ENCODE measurements around the gene LITAFD. TPM values are rescaled to one million over a fixed set of nuclear protein-coding genes. Genes with fewer than 3 reads are reported as not detected.
A peak's percentile ranks its signal among the peaks of the same experiment; 100 is the strongest.

LITAFD gene
- total RNA-seq, 4 donors from 2014 or later: not detected

DNA sequence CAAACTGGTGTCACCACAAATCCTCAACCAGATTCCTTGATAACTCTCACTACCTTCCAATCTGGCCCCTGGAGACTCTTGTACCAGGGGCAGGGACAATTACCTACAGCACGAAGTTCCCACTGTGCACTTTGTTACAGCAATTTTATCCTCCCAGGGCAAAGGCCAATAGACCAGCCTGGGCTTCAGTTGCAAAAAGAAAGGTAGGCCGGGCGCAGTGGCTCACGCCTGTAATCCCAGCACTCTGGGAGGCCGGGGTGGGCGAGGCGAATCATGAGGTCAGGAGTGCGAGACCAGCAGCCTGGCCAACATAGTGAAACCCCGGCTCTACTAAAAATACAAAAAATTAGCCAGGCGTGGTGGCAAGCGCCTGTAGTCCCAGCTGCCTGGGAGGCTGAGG, 44.7 kb downstream of the LITAFD start:
- no peaks in the 10 kb centered on the region for H3K9me3 ChIP-seq
- intact Hi-C loops (cut with DNase I; ENCODE audit: low total_unique reads): no loop called here
- H3K4me1 ChIP-seq: no peaks in the 10 kb centered on the region
- H3K27ac ChIP-seq: no peak overlapping the region
- no peaks in the 10 kb centered on the region for H3K27me3 ChIP-seq
- DNase-seq: no peak
- TF ChIP-seq, protein P1, sequence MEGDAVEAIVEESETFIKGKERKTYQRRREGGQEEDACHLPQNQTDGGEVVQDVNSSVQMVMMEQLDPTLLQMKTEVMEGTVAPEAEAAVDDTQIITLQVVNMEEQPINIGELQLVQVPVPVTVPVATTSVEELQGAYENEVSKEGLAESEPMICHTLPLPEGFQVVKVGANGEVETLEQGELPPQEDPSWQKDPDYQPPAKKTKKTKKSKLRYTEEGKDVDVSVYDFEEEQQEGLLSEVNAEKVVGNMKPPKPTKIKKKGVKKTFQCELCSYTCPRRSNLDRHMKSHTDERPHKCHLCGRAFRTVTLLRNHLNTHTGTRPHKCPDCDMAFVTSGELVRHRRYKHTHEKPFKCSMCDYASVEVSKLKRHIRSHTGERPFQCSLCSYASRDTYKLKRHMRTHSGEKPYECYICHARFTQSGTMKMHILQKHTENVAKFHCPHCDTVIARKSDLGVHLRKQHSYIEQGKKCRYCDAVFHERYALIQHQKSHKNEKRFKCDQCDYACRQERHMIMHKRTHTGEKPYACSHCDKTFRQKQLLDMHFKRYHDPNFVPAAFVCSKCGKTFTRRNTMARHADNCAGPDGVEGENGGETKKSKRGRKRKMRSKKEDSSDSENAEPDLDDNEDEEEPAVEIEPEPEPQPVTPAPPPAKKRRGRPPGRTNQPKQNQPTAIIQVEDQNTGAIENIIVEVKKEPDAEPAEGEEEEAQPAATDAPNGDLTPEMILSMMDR (IDR thresholded peaks at IDR 0.05): no peak
- TF ChIP-seq POLR2A (IDR thresholded peaks at IDR 0.05): no peak
- H3K36me3 ChIP-seq: no peaks in the 10 kb centered on the region
- no peak overlapping the region for H3K4me3 ChIP-seq

DNA sequence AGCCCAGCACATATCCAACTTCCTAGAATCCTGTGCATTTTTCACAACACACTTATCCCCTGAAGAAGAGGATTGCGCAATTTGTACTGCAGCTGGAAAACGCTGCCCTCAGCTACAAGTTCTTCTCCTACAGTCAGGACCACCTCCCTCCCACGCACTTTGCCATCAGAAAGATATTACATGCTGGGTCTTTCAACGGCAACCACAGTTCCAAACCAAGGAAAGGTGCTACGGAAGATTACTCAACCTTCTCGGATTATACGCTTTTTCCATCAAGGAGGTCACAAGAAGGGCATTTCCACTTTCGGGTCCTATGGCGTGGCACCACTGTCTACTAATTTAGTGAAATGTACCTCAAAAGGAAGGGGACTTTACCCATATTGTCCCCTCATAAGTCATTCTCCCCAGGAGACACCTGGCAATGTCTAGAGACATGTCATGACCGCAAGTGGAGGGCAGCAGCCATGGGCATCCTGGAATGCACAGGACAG, 46.4 kb downstream of the LITAFD start:
- intact Hi-C loops (cut with DNase I; ENCODE audit: low total_unique reads): no loop called here
- Histone ChIP-seq H3K27me3 (no peaks in the 10 kb centered on the region), H3K27ac (no peak overlapping the region), H3K36me3 (no peaks in the 10 kb centered on the region), H3K4me3 (no peak overlapping the region), H3K9me3 (no peaks in the 10 kb centered on the region), H3K4me1 (no peaks in the 10 kb centered on the region)
- no peak for TF ChIP-seq POLR2A (IDR thresholded peaks at IDR 0.05)
- TF ChIP-seq, protein P1 (IDR thresholded peaks at IDR 0.05): no peak
- peak in 1 of 2 donors; percentile 28 for DNase-seq

DNA sequence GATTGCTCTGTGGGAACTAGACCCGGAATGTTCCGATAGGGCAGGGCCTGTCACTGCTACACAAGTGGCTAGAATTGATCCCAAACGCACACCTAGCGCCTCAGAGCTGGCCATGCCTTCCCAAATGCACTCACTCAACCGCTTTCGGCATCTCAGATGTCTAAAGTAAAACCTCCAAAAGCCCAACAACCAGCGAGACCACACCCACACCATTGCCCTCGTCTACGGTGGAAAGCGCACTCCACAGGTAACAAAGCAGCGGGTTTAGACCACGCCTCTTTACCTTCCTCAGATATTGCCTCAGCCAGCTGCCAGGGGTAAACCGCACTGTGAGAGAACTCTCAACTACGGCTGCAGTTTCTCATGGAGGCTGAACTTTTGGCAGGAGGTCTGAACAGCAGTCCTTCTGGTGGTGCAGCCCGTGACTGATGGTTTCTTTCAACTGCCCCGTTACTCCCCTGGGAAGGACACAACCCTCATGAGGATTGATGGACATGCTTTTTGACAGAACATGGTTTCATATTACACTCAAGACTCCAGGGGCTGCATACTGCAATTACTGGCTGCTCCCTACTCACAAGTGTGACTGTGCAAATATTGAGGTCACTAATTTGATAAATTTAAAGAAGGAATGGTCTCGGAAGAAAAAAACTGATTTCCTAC, 47.1 kb downstream of the LITAFD start:
- H3K9me3 ChIP-seq: no peaks in the 10 kb centered on the region
- TF ChIP-seq POLR2A (IDR thresholded peaks at IDR 0.05): no peak
- TF ChIP-seq, protein P1 (IDR thresholded peaks at IDR 0.05): no peak
- no peaks in the 10 kb centered on the region for H3K27me3 ChIP-seq
- no peaks in the 10 kb centered on the region for H3K36me3 ChIP-seq
- intact Hi-C loops (cut with DNase I; ENCODE audit: low total_unique reads): no loop called here
- H3K27ac ChIP-seq: no peak overlapping the region
- no peak for DNase-seq
- H3K4me1 ChIP-seq: no peaks in the 10 kb centered on the region
- H3K4me3 ChIP-seq: no peak overlapping the region

DNA sequence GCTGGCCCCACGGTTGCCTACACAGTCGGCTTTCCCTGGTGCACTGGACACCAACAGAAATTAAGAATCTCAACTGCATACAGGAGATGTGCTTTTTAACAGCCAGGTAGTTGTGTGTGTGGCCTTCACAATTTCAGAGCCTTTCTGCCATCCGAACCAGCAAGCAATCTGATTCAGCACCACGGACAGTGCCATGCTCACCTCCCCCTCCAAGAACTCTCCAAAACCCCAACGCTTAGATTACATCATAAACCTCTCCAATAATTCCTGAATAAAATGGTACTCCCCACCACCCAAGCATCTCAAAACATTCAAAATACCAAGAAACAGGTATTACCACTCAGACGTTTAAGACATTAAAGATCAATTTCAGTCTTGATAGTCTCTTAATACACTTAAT, 49.7 kb downstream of the LITAFD start:
- TF ChIP-seq, protein P1 (IDR thresholded peaks at IDR 0.05): no peak
- no peak for TF ChIP-seq POLR2A (IDR thresholded peaks at IDR 0.05)
- intact Hi-C loops (cut with DNase I; ENCODE audit: low total_unique reads): no loop called here
- Histone ChIP-seq H3K4me3 (no peak overlapping the region), H3K36me3 (no peaks in the 10 kb centered on the region), H3K9me3 (no peaks in the 10 kb centered on the region), H3K4me1 (no peaks in the 10 kb centered on the region), H3K27me3 (no peaks in the 10 kb centered on the region), H3K27ac (no peak overlapping the region)
- DNase-seq: peak; percentile 41 to 59

DNA sequence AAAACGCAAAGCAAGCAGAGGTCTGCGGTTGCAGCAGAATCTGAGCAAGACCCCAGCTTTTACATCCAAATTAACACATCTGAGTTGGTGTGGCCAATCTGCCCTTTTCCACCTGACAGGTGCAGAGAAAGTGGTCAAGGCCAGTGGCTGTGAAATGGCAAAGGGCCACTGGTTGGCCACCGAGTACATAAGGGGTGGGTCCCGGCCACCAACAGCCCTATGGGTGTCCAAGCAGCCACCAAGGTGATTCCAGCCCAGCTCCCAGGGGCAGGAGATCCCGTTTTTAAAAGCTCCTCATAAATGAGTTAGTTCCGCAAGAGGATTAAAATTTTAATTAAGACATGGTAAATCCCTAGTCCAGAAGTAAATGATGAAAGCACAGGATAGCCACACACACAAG, 52.5 kb downstream of the LITAFD start:
- H3K4me1 ChIP-seq: peaks cover 0 to 6% of the 10 kb centered on the region in 2 donors

More for the DNA sequence above, 52.5 kb downstream of the LITAFD start:
- no peak overlapping the region for H3K4me3 ChIP-seq
- H3K9me3 ChIP-seq: no peaks in the 10 kb centered on the region
- no peaks in the 10 kb centered on the region for H3K27me3 ChIP-seq
- DNase-seq: no peak
- TF ChIP-seq, protein P1 (IDR thresholded peaks at IDR 0.05): no peak
- no peak for TF ChIP-seq POLR2A (IDR thresholded peaks at IDR 0.05)
- no peaks in the 10 kb centered on the region for H3K36me3 ChIP-seq
- H3K27ac ChIP-seq: no peak overlapping the region
- intact Hi-C loops (cut with DNase I; ENCODE audit: low total_unique reads): no loop called here

Other genes with a start within 250 kb of the LITAFD start
- gene ABAT, start 207.7 kb upstream of the LITAFD start, total RNA-seq: 10 to 100 TPM in 1 of 4 donors, 1 to 10 TPM in 3; 1.0 to 11.0 (median 6.7) TPM
- 1 to 10 TPM; 6.1 to 9.1 (median 8.3) TPM for gene TMEM186, start 84.7 kb upstream of the LITAFD start, total RNA-seq
- 10 to 100 TPM; 19.0 to 41.6 (median 27.5) TPM for gene PMM2, start 84.5 kb upstream of the LITAFD start, total RNA-seq
- 10 to 100 TPM; 20.0 to 79.2 (median 67.4) TPM for gene CARHSP1, start 13.3 kb upstream of the LITAFD start, total RNA-seq
- 100 to 1,000 TPM in 2 of 4 donors, 10 to 100 TPM in 2; 20.9 to 223 (median 122) TPM for gene USP7, start 81.6 kb downstream of the LITAFD start, total RNA-seq
- gene HAPSTR1, start 209.3 kb downstream of the LITAFD start, total RNA-seq: 100 to 1,000 TPM in 1 of 4 donors, 10 to 100 TPM in 3; 16.1 to 113 (median 45.9) TPM

Measured in uterus (tissue), 4 donors.